ENCODE measurements around the gene OR13G1.
"Not testable (repeated sequence)": the region's sequence is repeated elsewhere in the genome, so short reads cannot be mapped to it uniquely, and the experiment has no call there.

OR13G1 gene, protein sequence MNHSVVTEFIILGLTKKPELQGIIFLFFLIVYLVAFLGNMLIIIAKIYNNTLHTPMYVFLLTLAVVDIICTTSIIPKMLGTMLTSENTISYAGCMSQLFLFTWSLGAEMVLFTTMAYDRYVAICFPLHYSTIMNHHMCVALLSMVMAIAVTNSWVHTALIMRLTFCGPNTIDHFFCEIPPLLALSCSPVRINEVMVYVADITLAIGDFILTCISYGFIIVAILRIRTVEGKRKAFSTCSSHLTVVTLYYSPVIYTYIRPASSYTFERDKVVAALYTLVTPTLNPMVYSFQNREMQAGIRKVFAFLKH

DNA sequence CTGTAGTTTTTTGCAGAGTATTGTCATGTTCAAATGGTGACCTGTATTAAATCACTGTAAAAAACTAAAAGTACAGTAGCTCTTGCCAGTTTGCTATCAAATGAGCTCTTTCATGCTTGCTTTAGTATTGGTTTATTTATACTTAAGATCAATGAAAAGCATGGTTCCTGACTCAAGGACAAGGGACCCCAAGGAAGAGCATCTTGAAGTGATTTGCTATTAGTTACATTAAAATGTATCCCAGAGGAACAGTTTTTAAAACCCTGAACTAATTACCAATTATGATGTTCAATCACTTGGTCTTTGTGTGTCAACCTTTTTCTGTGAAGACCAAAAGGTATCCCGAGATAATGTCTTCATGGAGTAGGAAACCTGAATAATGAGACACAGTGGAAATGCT is at the start of gene OR13G1:
OR13G1 (minus strand) TSS at position 101 of the 400 bp plus-strand sequence. CDS start 6,698 bp downstream, outside the sequence.
- no peak for DNase-seq

DNA sequence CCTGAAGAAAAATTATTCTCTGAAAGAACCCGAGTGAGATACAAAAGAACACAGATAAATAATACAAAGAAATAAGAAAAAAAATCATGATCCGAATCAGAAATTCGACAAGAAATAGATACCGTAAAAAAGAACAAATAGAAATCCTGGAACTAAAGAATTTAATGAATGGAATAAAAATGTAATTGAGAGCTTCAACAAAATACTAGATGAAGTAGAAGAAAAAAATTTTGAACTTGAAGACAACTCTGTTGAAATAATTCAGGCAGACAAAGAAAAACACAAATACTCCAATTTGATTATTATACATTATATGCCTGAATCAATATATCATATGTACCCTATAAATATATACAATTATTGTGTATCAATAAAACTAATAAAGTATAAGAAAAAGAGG is 41.7 kb upstream of the OR13G1 start:
- DNase-seq = no peak

DNA sequence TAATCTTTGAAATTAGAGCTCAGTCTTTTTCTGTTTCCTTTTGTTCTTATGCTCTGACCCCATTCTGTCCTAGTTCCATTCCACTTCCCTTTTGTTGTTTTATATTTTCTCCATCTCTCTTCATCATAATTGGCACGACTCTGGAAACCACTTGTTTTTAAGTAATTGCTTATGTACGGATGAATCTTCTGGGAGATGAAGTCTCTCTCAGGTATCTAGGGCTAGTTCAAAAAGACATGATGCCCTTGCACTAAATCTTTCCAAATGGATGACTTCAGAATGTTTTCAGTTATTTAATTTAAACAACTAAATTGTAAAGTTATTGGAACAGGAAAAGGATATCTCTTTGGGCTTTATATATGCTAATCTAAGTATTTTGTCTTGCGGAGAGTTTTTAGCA is 37.0 kb upstream of the OR13G1 start, which contains the start of gene OR6F1:
OR6F1 (minus strand) TSS at position 101 of the 400 bp plus-strand sequence. CDS start 3,891 bp downstream, outside the sequence.
- no peak for DNase-seq

DNA sequence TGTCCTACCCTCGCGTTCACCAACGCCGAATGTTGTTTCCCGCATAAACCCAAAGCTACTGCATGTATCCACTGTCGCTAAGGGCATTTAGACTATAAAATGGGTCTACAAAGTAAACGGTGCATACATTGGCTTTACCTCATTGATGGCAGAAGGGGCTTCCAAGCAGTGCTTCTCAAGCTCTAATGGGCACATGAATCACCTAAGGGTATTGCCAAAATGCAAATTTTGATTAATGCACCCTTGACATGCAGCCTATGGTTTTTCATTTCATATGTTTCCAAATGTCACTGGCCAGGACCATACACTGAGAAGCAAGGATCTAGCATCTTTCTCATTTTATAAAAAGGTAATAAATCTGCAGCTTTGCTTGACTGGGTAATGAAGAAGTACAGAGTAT is 34.2 kb upstream of the OR13G1 start:
- no peak for DNase-seq

DNA sequence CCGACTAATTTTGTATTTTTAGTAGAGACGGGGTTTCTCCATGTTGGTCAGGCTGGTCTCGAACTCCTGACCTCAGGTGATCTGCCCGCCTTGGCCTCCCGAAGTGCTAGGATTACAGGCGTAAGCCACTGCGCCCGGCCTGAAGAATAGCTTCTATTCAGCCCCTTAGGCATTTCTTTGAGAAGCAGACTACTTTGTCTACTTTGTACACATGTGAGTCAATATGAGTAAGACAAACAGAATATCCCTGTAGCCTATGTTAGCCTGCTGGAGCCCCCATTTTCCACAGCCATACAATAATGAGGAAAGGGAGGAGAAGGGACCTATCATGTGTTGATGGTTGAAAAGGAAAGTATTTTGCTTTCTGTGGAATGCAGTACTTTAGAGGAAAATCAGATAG is 31.1 kb upstream of the OR13G1 start:
- not testable (repeated sequence) for DNase-seq

DNA sequence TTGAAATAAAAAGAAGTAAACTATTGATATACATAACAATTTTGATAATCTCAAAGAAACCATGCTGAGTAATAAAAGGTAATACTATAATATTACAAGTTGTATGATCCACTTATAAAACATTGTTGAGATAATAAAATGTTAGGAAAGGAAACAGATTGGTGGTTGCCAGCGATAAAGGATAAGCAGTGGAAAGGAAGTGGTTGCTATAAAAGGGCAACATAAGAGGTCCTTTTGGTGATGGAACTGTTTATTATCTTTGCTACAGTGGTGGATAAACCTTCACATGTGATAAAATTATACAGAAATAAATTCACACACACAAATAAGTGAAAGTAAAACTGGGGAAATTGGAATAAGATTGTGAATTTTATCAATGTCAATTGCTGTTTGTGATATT is 21.8 kb upstream of the OR13G1 start:
- DNase-seq = no peak

DNA sequence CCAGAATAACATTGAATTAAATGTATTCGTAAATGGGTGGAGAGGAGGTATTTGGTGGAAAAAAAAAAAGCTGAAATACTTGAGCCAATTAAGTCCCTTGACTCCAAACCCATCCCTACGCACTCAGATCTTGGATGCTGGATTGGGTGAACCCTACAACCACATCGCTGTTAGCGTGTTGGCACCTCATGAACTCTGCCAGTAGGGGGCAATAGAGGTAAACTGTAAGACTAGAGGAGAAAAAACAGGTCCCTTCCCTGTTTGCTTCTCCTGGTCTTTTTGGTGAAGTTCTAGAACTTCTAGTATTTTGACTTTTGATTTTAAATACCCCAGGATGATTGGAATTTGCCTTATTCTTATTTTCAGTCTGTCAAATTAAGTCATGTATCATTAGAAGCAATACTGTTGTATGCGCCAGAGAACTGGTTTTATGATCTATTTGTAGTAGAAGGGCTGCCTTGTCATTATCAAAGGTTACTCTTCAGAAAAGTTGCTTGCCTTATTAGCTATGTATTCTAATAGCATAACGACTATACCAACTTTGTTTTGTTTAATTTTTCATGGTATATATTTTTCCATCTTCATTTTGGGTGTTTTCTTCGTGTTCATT is 1.9 kb upstream of the OR13G1 start:
- peak in 2 of 14 donors; percentile 2 to 8 for DNase-seq

DNA sequence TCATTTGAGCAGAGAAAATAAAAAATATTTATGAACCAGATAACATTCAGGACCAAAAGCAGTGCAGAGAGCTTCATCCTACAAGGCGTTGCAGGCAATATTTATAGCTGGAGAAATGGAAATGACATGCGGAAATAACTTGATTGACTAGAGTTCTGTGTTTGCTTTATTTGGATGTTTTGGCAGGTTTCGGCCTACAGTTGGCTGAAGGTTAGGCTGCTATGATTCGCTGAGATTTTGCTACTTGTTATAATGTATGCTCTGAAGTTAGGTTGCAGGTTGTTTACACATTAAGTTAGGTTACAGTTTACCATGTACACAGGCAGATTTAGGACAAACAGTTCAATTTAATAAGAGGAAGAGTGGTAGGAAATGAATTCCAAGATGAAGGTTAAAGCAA is 632 bp upstream of the OR13G1 start:
- DNase-seq = no peak

DNA sequence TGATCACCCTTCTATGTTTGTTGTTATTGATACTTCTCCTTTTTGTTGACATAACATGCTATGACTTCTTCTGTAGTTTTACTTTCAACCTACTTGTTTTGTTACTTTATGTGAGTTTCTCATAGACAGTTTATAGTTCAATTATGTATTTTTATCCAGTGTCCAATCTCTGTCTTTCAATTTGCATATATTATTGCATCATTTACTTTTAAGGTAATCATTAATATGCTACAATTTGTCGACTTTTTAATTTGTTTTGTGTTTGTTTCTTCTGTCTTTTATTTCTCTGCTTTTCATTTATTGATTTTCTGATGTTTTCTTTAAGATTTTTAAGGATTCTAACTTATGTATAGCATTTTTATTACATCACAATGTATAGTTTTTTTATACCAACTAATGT is 10.3 kb downstream of the OR13G1 start:
- DNase-seq = no peak

DNA sequence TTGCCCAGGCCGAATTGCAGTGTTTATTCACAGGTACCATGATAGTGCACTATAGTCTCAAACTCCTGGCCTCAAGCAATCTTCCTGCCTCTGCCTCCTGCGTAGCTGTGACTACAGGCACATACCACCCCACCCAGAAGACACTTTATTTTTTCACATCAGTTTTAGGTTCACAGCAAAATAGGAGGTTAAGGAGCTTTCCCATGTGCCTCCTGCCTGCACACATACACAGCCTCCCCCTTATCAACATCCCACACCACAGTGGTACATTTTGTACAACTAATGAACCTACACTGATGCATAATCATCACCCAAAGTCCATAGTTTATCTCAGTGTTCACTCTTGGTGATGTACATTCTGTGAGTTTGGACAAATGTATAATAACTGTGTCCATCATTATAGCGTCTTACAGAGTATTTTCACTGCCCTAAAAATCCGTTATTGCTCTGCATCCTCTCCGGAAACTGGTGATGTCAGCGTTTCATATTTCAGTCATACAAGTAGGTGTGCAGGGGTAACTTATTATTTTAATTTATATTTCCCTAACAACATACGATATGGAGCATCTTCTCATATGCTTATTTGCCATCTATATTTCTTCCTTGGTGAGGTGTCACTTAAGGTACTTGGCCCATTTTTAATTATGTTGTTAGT is 23.2 kb downstream of the OR13G1 start:
- DNase-seq = no peak

DNA sequence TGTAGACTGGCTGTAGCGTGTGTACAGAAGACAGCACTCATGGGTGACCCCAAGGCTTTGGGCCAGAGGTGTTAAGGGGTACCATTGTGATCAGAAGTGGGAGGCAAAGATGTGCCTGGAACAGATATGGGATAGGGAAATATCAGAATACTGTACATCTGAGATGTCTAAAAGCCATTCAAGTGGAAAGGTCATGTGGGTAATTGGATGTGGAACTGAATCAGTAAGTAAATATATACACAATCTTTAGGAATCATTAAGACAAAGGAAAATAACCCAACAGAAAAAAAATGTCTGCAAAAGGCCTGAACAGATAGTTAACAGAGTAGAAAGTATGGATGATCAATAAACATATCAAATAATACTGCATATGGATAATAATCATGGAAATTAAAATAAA is 26.5 kb downstream of the OR13G1 start:
- no peak for DNase-seq

DNA sequence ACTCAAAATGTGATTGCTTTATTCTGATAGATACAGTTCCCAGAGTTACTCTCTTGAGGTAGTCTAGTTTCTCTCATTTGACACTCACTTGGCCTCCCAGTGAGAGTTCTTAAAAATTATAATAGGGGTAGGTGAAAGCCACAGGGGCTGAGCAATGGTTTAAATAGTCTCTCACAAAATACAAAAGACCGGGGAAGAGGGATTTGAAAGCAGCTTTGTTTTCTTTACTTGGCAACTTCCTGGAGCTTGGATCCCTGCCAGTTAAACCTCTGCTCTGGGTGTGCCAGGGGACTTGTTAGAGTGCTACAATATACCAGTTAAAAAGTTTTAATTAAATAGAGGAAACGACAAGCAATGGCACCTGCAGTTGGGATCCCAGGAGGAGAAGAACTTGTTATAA is 31.7 kb downstream of the OR13G1 start:
- DNase-seq = no peak

DNA sequence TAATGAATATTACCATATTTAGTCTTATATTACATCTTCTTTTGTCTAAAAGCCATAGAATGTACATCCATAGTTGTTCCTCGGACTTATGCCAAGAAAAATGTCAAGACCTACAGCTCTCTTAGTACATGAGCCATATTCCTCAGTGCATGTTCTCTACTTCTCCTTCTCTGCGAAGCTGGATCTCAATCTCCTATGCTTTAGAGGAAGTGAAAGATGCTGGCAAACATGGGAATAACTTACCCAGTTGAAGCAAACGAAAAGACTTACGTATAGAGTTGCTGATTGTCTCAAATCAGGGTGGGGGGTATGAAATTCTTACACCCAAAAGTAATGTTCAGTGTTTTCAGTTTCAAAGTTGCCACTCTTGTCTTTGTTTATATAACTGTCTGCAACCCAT is 32.7 kb downstream of the OR13G1 start:
- DNase-seq = no peak

DNA sequence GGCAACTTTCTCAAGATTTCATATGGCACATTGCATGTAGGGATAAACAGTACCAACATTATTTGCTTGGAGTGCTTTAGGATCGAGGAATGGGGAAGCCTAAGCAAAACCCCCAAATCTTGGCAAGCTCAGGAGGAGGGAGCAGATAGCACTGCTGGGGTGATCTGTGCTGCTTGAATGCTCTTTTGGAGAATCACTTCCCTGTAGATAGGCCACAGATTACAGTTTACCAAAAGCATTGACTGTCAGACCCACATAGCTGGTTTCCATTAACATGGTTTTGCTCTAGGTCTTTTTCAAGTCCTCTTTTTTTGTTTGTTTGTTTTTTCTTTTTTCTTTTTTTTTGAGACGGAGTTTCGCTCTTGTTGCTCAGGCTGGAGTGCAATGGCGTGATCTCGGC is 36.8 kb downstream of the OR13G1 start:
- no peak for DNase-seq

DNA sequence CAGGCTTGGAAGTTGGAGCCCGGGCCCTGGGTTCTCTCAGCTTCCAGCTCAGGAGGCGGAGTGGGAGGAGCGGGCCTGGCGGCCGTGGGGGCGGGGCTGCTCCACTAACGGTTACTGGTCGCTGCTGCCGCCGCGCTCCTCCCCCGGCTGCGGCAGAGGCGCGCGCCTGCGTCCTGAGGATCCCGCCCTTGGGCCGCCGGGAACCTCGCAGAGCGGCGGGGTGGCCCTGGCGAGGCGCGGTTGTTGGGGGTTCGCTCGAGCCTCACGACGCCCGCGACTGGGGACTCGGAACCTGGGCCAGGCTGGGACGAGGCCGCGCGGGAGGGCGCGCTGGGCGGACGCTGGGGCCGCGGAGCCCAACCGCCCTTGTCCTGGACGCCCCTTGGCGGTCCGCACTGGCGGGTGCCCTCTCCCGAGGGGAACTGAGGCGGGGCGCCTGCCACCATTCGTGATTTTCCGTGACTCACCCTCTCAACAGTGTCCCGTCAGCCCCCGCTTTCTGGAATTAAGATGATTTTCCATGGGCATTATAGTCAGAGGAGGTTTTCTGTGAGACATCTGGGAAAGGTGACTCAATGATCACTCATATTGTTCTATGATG is 40.1 kb downstream of the OR13G1 start:
- peak in 8 of 14 donors; percentile 2 to 66 (median 8) for DNase-seq

DNA sequence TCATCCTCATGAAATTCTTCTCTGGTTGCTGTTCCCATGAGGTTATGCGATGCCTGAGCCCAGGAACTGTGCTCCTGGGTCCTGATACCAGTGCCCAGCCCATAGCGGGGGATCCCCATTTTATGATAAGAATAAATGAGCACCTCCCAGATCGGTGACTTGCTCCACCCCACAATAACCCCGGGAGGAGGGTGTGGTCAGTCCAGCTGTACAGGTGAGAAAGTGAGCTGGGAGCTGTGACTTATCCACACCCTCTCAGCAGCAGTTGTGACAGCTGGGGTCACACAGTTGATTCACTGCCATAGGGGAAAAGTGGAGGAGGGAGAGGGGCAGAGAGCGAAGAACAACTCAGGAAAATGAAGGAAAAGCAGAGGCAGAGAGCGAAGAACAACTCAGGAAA is 40.8 kb downstream of the OR13G1 start:
- no peak for DNase-seq

DNA sequence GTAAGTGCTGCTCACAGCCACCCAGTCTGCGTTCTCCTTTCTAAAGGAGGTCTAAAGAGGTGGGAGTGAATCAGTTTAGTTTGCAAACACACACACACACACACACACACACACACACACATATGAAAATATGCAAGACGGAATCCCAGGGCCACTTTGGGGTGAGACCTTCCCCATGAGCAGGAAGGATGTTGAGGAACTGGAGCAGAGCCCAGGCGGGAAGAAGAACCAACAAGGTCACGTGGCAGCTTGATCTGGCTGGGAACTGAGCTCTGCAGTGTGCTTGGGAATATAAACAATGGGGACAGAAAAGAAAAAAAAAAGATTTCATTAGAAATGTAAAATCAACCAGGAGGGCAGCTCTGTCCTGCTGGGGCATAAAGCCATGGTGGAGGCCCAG is 41.5 kb downstream of the OR13G1 start:
- DNase-seq = no peak

DNA sequence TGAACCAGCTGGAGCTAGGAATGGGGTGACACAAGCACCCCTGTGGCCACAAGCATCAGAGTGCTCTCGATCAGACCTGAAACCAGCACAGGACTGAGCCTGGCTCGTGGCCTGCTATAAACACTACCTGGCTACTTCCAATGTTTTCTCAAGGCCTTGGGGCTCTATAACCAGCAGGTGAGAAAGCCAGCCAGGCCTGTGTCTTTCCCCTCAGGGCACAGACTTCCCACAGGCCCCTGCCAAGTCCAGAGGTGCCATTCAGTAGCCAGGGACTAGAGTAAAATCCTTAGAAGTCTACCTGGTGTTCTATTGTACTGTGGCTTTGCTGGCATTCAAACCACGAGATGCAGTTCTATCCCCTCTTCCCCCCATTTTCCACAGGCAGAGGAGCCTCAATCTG is 51.6 kb downstream of the OR13G1 start:
- DNase-seq = no peak

Measured in C1 segment of cervical spinal cord (tissue), 14 donors.